Upper lobe of left lung (tissue), 6 donors: ENCODE data around the gene DEFB125. TPM values are rescaled to one million over a fixed set of nuclear protein-coding genes. Genes with fewer than 3 reads are reported as not detected.
A peak's percentile ranks its signal among the peaks of the same experiment; 100 is the strongest.

Experiments
- ATAC-seq, 2 donors: fragments of 200-7000 bp; cut with Tn5 transposase; one replicate each; pipeline ENCODE4 v1.9.1; 2022; ENCODE audit warnings: mild to moderate bottlenecking in 2 of 2, moderate library complexity in 2 of 2; ENCODE audit not compliant: low FRiP score in 2 of 2
- DNase-seq, 2 donors: peaks; one replicate each; pipeline ENCODE4 v3.0.0-alpha.2; 2019 to 2020
- H3K27ac ChIP-seq, 4 donors: fragments of 200-600 bp; sonication (generic); one replicate each; pipeline ENCODE4 v1.5.1; 2016 to 2019
- H3K27me3 ChIP-seq, 4 donors: fragments of 200-600 bp; sonication (generic); one replicate each; pipeline ENCODE4 v1.5.1; 2017 to 2019
- H3K36me3 ChIP-seq, 4 donors: fragments of 200-600 bp; sonication (generic); one replicate each; pipeline ENCODE4 v1.5.1; 2016 to 2019
- H3K4me1 ChIP-seq, 4 donors: fragments of 200-600 bp; sonication (generic); one replicate each; pipeline ENCODE4 v1.5.1; 2018 to 2019
- H3K4me3 ChIP-seq, 4 donors: fragments of 200-600 bp; sonication (generic); one replicate each; pipeline ENCODE4 v1.5.1; 2017 to 2019; ENCODE audit warnings: mild to moderate bottlenecking in 2 of 4, moderate library complexity in 1 of 4
- H3K9me3 ChIP-seq, 4 donors: fragments of 200-600 bp; sonication (generic); one replicate each; pipeline ENCODE4 v1.5.1; 2018 to 2019
- CTCF ChIP-seq, 6 experiments: fragments of 450-650 bp in 4 of 6; fragments of 200-600 bp in 2 of 6; sonication (generic) in 2 of 6; IDR thresholded peaks; one replicate each; pipeline ENCODE4 v1.5.1; 2016 to 2019; ENCODE audit warnings: antibody characterized with exemption in 6 of 6
- EP300 ChIP-seq, 4 donors: sonication (generic); formaldehyde crosslinking; IDR thresholded peaks; one replicate each; pipeline ENCODE4 v1.5.1; 2017; ENCODE audit warnings: antibody characterized with exemption in 4 of 4, control low read depth in 2 of 4
- POLR2A ChIP-seq, 4 donors: fragments of 450-650 bp; IDR thresholded peaks; one replicate each; pipeline ENCODE4 v1.5.1; 2016 to 2017; ENCODE audit warnings: antibody characterized with exemption in 4 of 4, mild to moderate bottlenecking in 2 of 4
- POLR2AphosphoS5 ChIP-seq, 2 donors: sonication (generic); formaldehyde crosslinking; IDR thresholded peaks; one replicate each; pipeline ENCODE4 v1.5.1; 2017; ENCODE audit warnings: antibody characterized with exemption in 2 of 2
- WGBS, 2 donors: methylation state at CpG; one replicate each; pipeline ENCODE4 v1.1.5; 2017 to 2018; 5-methylcytosine and 5-hydroxymethylcytosine counted together
- total RNA-seq, 6 donors: library from RNA; depleted of rRNA in 4 of 6; stranded (reverse); fragments of >200 nt in 4 of 6; gene quantifications; one replicate each; pipeline versions ENCODE4 v1.1.0 to v1.2.1, GENCODE V29; 2016 to 2021
- donor health status: DM: no; HTN: no; CAD: no; lungs with moderate emphysema.
- donor health status: DM: no; HTN: yes; CAD: no; lungs with severe emphysema.

Gene DEFB125
- total RNA-seq, result not detected

GRCh38 chr20:87401-87800, at the start of gene DEFB125:
DEFB125 (plus strand) TSS chr20:87672; CDS start chr20:87710, 38 bp downstream.
- WGBS, 2 donors, result 68 to 69% methylated on average over 3 of the region's 3 CpGs
- DNase-seq, result no peak
- Histone ChIP-seq H3K27me3 (no peaks in the 10 kb centered on the region), H3K36me3 (no peaks in the 10 kb centered on the region), H3K4me3 (no peak within 1 kb of the TSS), H3K9me3 (no peaks in the 10 kb centered on the region), H3K27ac (no peak within 1 kb of the TSS), H3K4me1 (no peaks in the 10 kb centered on the region)
- no peak for ATAC-seq
- TF ChIP-seq POLR2AphosphoS5 (IDR thresholded peaks at IDR 0.05) (no peak), POLR2A (IDR thresholded peaks at IDR 0.05) (no peak), CTCF (IDR thresholded peaks at IDR 0.05) (no peak), EP300 (IDR thresholded peaks at IDR 0.05) (no peak)

- Histone ChIP-seq H3K27me3 (no peaks in the 10 kb centered on the region), H3K27ac (no peak overlapping the region), H3K9me3 (peaks cover 0 to 11% (median 0%) of the 10 kb centered on the region in 4 donors), H3K4me1 (no peaks in the 10 kb centered on the region), H3K36me3 (no peaks in the 10 kb centered on the region), H3K4me3 (no peak overlapping the region)
- ATAC-seq (no peak), DNase-seq (no peak)
- TF ChIP-seq POLR2A (IDR thresholded peaks at IDR 0.05), result no peak
- TF ChIP-seq CTCF (IDR thresholded peaks at IDR 0.05), result no peak
- TF ChIP-seq EP300 (IDR thresholded peaks at IDR 0.05), result no peak
- no peak for TF ChIP-seq POLR2AphosphoS5 (IDR thresholded peaks at IDR 0.05)
- WGBS, 2 donors, result 53 to 61% methylated on average over 6 of the region's 6 CpGs
These were observed 27.2 kb upstream of the DEFB125 start for GRCh38 chr20:60035-60918.

- no peak for DNase-seq
- TF ChIP-seq POLR2A (IDR thresholded peaks at IDR 0.05) (no peak), POLR2AphosphoS5 (IDR thresholded peaks at IDR 0.05) (no peak), EP300 (IDR thresholded peaks at IDR 0.05) (no peak), CTCF (IDR thresholded peaks at IDR 0.05) (no peak)
- Histone ChIP-seq H3K27ac (no peak overlapping the region), H3K27me3 (no peaks in the 10 kb centered on the region), H3K36me3 (no peaks in the 10 kb centered on the region), H3K4me3 (no peak overlapping the region), H3K9me3 (peaks cover 0 to 11% (median 0%) of the 10 kb centered on the region in 4 donors), H3K4me1 (no peaks in the 10 kb centered on the region)
- ATAC-seq, result peak; percentile 32 to 55
- 88 to 96% methylated on average over 1 of the region's 1 CpG for WGBS, 2 donors
These were observed 26.2 kb upstream of the DEFB125 start for GRCh38 chr20:61230-61629.

GRCh38 chr20:61757-62156, 25.7 kb upstream of the DEFB125 start:
- no peak for TF ChIP-seq POLR2A (IDR thresholded peaks at IDR 0.05)
- no peak for TF ChIP-seq POLR2AphosphoS5 (IDR thresholded peaks at IDR 0.05)
- ATAC-seq (peak; percentile 26 to 69), DNase-seq (no peak)
- Histone ChIP-seq H3K27ac (no peak overlapping the region), H3K9me3 (peaks cover 0 to 11% (median 0%) of the 10 kb centered on the region in 4 donors), H3K36me3 (no peaks in the 10 kb centered on the region), H3K4me1 (no peaks in the 10 kb centered on the region), H3K4me3 (no peak overlapping the region), H3K27me3 (no peaks in the 10 kb centered on the region)
- 72 to 77% methylated on average over 5 of the region's 5 CpGs for WGBS, 2 donors

- ATAC-seq (peak; percentile 16 to 64), DNase-seq (no peak)
- no peaks in the 10 kb centered on the region for H3K36me3 ChIP-seq
- TF ChIP-seq POLR2AphosphoS5 (IDR thresholded peaks at IDR 0.05) (no peak), POLR2A (IDR thresholded peaks at IDR 0.05) (no peak), EP300 (IDR thresholded peaks at IDR 0.05) (no peak), CTCF (IDR thresholded peaks at IDR 0.05) (no peak)
- no peak overlapping the region for H3K4me3 ChIP-seq
- no peaks in the 10 kb centered on the region for H3K27me3 ChIP-seq
- H3K9me3 ChIP-seq, result peaks cover 0 to 11% (median 0%) of the 10 kb centered on the region in 4 donors
- H3K4me1 ChIP-seq, result no peaks in the 10 kb centered on the region
- WGBS, 2 donors, result 76 to 78% methylated on average over 3 of the region's 3 CpGs
- H3K27ac ChIP-seq, result no peak overlapping the region
These were observed 25.0 kb upstream of the DEFB125 start for GRCh38 chr20:62487-62886.
